ENCODE data around the gene ADK.
A peak's percentile ranks its signal among the peaks of the same experiment; 100 is the strongest.
"Not testable (repeated sequence)": the region's sequence is repeated elsewhere in the genome, so short reads cannot be mapped to it uniquely, and the experiment has no call there.

Gene ADK

DNA sequence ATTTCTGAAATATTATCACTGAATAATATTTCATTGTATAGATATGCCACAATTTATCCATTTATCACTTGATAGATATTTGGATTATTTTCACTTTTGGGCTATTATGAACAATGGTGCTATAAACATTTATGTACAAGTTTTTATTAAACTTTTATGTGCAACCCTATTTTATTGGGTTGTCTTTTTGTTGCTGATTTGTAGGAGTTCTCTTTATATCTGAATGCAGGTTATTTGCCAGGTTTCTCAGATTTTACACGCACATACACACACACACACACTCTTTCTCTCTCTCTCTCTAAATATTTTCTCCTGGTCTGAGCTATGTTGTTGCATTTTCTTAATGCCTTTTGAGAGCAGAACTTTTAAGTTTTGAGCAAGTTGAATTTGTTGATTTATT is 36.2 kb downstream of the ADK start:
- DNase-seq = no peak

DNA sequence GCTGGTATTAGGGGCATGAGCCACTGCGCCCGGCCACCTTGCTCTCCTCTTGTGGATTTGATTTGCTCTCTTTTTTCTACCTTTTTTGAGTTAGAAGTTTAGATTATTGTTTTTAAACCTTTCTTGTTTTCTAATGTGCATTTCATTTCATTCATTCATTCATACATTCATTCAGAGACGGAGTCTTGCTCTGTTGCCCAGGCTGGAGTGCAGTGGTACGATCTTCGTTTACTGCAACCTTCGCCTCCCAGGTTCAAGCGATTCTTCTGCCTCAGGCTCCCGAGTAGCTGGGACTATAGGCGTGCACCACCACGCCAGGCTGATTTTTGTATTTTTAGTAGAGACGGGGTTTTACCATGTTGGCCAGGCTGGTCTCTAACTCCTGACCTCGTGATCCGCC is 37.6 kb downstream of the ADK start:
- DNase-seq = not testable (repeated sequence)

DNA sequence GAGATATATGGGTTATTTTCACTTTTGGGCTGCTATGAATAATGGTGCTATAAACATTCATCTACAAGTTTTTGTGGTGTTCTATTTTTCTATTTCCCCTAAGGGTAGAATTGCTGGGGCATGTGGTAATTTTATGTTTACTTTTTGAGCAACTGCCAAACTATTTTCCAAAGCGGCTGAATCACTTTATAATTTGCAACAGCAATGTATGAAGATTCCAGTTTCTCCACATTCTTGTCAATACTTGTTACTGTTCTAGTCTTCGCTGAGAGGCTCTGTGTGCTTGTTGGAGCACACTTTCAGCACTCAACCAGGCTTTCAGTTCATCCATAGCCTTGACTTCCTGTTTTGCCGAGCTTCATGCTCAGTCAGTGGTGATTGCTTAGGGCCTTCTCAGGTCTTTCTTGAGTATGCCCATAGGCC is 39.0 kb downstream of the ADK start:
- no peak for DNase-seq

DNA sequence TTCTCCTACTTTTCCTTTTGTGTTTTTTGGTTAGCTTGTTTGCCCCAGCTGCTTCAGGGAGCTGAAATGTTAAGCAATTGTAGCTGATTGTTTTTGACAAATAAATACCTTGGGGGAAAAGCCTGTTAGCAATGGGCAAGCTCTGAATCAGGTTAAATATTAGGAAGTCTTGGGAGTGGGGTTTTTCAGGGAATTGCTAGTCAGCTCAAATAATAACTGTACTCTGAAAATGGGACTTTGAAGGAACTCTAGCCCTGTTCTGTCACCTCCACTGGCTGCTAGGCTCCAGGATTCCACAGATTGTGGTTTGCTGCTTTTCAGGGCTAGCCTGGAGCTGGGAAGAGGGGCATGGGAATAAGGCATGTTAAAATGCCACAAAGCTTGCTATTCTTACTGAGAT is 39.5 kb downstream of the ADK start:
- no peak for DNase-seq

DNA sequence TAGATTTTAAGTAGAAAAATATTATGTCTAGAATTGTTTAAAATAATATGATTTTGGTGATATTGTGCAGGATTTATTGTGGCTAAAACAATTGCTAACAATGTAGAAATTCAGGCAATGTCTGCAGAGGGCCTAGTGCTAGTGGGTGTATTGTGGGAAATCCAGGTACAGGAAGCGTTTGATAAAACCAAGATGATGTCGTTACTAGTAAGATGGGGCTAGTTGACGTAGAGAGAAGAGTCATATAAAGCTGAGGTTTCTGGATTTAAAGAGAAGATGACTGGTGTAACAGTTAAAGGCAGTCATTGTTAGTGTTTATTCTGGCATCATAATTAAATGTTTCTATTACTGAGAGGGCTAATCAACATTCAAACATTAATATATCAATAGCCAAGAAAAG is 43.5 kb downstream of the ADK start:
- DNase-seq = no peak

DNA sequence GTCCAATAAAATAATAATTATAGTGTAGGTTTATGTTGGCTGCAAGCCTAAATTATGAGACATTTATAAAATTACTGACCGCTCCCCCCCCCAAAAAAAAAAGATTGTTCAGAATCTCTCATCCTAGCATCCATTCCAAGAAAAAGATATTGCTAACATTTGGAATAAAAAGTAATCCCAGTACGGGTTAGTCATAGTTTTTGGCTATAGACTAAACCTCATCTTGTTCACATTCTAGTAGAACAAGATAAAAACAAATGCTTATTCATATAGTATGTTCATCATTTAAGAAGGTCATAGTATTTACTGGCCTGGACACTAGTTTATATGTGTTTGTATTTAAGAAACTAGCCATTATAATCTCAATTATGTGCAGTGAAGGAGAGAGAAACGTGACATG is 44.0 kb downstream of the ADK start:
- DNase-seq = no peak

DNA sequence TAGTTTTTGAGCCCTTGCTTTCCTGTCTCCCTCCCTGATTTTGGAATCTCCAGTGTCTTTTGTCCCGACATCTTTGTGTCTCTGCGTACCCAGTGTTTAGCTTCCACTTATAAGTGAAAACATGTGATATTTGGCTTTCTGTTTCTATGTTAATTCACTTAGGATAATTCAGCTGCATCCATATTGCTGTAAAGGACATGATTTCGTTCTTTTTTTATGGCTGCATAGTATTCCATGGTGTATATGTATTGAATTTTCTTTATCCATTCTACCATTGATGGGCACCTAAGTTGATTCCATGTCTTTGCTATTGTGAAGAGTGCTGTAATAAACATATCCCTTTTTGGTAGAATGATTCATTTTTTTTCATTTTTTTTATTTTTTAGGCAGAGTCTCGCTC is 48.3 kb downstream of the ADK start:
- DNase-seq = no peak

DNA sequence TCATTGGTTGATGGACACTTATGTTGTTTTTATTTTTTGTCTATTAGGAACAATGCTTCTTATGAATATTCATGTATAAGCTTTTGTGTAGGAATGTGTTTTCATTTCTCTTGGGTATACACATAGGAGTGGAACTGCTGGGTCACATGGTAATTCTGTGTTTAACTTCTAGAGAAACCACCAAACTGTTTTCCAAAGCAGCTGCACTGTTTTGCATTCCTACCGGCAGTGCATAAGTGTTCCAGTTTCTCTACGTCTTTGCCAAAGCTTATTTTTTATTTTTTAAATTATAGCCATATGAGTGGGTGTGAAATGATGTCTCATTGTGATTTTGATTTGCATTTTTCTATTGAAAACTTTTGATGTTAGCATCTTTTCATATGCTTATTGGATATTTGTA is 51.3 kb downstream of the ADK start:
- DNase-seq = no peak

DNA sequence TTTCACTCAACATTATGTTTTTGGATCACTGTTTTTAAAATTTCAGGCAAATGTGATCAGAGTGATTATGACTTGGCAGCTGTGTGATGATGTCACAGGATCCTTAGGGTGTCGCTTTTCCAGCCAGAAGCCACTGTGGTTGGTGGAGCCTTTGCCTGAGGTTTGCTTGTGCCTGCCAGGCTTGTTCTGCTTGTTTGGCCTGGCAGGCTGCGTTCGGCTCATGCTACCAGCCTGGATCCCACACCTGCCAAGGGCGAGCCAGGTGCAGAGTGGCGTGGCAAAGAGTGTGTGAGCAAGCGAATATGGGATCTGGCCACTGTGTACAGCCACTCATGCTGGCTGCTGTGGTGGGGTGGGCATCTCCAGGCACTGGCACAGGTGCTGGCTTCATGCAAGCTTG is 55.7 kb downstream of the ADK start:
- no peak for DNase-seq

DNA sequence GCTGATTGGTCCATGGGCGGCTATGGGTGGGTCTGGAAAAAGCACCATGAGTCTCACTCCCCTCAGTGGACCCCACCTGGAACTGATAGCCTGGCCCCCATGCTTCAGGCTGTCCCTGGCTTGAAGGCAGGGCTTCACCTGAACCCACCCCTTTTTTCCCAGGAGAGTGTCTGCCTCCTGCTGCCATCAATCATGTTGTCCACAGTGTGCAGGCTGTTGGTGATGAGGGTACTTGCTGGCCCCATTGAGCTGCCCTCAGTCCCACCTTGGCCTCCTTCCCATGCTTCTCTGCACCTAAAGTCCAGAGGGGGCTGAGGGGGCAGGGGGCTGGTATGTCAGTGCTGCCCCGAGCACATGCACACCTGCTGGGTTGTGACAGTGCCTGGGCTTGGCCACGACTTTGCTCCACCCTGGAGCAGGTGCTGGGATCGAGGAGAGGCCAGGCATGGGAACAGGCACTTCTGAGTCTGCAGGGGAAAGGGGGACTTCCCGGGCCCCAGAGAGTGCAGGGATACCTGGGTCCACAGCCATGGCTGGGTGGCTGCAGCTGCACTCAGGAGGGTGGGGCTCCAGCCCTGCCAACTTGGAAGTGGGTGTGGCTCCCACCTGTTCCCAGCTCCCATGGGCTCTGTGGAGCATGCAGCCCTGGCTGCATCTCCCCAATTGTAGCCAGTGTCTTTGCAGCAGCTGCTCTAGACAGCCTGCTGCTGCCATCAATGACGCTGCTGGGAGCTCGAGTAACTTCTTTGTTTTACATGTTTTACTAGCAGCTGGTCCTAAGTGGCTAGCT is 56.9 kb downstream of the ADK start:
- DNase-seq = no peak

DNA sequence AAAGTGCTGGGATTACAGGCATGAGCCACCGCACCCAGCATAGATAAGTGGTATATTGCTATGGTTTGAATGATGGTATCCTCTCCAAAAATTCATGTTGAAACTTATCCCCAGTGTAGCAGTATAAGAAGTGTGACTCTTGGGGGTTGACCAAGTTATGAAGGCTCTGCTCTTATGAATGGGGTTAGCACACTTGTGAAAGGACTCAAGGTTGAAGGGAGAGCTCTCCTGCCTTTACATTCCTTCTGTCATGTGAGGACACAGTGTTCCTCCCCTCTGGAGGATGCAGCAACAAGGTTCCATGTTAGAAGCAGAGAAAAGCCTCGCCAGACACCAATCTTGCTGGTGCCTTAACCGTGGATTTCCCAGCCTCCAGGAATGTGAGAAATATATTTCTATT is 58.0 kb downstream of the ADK start:
- DNase-seq = no peak

DNA sequence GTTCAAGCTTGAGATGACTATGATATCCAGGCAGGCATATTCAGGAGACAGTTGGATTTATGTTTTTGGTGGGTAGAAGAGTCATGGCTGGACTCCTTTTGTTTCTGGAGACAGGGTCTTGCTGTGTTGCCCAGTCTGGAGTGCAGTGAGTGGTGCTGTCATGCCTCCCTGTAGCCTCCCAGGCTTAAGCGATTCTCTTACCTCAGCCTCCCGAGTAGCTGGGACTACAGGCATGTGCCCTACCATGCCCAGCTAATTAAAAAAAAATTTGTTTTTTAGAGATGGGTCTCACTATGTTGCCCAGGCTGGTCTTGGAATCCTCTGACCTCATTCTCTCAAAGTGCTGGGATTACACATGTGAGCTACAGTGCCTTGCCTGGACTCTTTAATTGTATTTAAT is 62.0 kb downstream of the ADK start:
- no peak for DNase-seq

DNA sequence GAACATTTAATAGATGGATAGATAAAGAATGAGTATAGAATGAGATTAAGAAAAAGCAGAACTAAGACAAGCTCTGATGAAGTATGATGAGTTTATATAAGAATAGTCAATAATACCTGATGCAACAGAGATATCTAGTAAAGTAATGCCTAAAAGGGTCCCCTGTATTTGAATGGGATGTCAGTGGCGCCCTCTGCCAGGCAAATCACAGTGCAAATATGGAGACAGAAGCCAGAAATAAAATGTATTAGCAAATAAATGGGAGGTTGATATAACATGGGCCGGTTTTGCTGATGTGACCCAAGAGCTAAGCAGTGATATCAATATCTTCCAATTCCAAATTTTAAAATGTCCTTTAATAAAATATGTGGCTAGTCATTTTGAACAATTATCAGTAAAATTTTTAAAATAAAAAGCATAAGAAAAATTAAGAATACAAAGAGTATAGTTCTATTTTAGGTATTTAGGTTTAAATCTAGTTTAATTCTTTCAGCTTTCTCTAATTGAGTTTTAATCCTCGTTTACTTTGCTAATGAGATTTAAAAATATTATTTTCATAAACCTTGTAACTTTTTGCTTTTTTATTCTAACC is 62.6 kb downstream of the ADK start:
- DNase-seq = peak; percentile 78

DNA sequence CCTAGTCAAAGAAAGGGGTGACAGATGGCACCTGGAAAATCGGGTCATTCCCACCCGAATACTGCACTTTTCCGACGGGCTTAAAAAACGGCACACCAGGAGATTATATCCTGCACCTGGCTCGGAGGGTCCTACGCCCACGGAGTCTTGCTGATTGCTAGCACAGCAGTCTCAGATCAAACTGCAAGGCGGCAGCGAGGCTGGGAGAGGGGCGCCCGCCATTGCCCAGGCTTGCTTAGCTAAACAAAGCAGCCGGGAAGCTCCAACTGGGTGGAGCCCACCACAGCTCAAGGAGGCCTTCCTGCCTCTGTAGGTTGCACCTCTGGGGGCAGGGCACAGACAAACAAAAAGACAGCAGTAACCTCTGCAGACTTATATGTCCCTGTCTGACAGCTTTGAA is 66.1 kb downstream of the ADK start:
- DNase-seq = not testable (repeated sequence)

DNA sequence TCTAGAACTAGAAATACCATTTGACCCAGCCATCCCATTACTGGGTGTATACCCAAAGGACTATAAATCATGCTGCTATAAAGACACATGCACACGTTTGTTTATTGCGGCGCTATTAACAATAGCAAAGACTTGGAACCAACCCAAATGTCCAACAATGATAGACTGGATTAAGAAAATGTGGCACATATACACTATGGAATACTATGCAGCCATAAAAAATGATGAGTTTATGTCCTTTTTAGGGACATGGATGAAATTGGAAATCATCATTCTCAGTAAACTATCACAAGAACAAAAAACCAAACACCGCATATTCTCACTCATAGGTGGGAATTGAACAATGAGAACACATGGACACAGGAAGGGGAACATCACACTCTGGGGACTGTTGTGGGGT is 71.4 kb downstream of the ADK start:
- DNase-seq = not testable (repeated sequence)

DNA sequence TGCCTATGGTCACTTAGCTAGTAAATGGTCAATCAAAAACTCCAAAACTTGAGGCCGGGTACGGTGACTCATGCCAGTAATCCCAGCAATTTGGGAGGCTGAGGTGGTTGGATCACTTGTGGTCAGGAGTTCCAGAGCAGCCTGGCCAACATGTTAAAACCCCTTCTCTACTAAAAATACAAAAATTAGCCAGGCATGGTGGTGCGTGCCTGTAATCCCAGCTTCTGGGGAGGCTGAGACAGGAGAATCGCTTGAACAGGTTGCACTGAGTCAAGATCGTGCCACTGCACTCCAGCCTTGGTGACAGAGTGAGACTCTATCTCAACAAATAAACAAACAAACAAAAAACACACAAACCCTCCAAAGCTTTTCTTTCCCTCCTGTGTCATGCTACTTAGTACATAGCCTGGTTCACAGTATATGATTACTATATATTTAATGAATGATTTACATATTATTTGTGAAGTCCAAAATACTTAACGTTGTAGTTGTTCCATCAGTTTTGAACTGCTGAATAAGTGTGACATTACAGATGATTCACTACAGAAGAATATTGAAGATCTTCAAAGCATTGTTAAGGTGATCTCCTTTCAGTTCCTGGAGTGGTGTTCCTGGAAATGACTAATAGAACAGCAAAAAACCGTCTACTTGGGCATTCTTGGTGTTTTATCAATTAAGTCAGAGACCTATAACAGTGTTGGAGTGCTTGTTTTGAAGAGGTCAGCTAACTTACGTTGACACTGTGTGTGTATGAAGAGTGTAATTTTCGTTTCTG is 72.9 kb downstream of the ADK start:
- DNase-seq = no peak

DNA sequence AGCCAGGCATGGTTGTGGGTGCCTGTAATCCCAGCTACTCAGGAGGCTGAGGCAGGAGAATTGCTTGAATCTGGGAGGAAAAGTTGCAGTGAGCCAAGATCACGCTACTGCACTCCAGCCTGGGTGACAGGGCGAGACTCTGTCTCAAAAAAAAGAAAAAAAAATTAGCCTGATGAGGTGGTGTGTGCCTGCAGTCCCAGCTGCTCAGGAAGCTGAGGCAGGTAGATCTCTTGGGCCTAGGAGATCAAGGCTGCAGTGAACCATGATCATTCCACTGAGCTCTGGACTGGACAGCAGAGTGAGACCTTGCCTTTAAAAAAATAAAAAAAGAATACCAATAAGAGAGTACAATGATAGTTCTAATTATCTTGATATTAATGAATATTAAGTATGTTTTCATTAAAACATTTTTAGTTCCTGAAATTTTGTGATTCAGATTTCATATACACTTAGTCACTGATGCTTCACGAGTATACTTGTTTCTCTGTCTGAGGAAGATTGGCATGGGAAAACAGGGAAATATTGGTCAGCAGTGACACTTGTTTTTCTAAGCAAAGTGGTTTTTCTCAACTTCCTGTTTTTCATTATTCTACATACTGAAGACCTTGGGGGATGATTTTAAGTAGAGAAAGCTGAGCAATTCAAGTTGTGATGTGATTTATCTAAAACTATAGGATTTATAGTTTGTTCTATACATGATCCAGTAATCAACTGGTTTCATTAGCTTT is 76.8 kb downstream of the ADK start:
- DNase-seq = no peak

DNA sequence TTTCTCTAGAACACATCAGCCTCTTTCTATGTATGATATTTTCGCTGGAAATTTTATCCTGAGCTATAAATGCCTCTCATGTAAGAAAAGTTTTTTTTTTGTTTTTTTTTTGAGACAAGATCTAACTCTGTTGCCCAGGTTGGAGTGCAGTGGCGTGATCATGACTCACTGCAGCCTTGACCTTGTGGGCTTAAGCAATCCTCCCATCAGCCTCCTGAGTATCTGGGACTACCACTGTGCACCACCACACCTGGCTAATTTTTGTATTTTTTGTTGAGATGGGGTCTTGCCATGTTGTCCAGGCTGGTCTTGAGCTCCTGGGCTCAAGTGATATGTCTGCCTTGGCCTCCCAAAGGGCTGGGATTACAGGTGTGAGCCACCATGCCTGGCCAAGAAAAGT is 80.4 kb downstream of the ADK start:
- DNase-seq = no peak

DNA sequence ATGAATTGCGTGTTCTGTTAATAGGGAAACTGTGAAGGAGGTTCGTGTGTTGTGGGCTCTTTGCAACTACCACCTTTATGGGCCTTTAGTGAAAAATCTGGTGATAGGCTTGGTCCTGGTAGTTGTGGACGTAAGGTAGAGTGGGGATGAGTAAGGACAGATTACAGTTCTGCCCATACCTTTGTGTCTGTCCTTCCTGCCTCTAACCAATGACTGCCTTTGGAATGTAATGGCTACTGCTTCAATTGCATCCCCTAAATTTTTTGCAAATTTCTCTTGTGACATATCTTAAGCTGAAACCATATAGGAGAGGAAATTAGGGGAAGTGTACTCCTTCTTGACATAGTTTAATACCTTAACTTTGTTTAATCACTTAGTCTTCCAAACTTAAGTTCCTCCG is 82.3 kb downstream of the ADK start:
- DNase-seq = no peak

DNA sequence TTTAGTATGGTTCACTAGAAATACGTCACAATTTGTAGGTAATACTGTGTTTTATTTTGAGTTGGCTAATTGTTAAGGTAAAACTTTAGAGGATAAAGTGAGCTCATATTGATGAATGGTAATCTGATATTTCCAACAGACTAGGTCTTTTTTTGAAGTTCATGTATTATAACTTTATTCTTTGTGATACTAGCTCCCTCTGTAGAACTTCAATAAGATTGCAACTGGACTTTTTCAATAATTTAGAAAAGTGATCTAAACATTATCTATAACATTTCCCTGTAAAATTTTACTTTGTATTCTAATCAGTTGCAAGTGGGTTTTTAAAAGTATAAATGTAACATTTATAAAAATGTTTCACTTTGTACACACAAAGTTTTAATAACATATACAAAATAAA is 83.5 kb downstream of the ADK start:
- no peak for DNase-seq

DNA sequence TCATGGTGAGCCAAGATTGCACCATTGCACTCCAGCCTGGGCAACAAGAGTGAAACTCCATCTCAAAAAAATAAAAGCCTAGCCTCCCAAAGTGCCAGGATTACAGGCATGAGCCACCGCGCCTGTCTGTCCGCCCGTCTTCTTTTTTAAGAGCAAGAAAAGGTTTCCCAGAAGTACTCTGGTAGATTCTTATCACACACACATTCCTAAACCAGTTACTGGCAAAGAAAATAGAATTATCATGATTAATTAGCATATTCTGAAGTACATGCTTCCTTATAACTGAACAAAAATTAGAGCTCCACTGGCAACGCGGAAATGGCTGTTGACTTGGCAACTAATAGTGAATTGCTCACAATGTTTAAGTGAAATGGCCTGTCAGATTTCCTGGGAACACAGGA is 87.0 kb downstream of the ADK start:
- no peak for DNase-seq

DNA sequence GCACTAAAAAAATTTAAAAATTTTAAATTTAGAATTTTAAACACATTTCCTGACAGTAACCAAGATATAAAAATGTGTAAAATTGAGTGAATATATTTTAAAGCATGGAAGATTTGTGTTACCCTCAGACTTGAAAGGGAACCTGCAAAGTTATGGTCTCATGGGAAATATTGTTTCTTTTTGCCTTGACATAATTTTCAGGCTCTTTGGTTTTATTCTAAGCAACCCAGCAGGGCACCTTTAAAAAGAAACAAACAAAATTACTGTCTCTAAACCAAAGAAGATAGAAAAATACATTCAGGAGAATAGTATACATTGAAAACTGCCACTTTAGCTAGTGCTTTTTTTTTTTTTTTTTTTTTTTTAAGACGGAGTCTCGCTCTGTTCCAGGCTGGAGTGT is 87.5 kb downstream of the ADK start:
- DNase-seq = no peak

DNA sequence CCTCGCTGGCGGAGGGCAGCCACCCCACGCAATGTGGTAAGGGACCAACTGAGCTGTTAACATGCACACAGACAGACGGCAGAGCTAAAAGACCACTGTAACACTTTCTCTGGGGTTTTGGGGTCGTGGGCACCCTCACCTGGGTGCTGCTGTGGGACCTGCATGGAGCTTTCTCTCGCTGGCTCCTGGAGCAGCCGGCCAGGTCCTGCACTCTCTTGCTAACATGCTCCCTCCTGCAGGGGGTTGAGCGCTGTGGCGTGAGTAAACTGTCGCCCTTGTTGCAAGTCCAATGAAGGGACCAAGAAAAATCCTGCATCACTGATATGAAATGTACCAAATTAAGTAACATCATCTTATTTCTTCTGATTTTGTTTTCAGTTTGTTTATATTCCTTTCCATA is 92.0 kb downstream of the ADK start:
- no peak for DNase-seq

Measured in activated effector memory CD4-positive, alpha-beta T cell treated with anti-CD3 and anti-CD28 coated beads, Interleukin-2, amount 50 U/mL, for 16 hours (primary cell).